Muscle of back (tissue), 11 donors: ENCODE measurements around the gene NAV2. TPM values are rescaled to one million over a fixed set of nuclear protein-coding genes. Genes with fewer than 3 reads are reported as not detected.

Experiments used
- DNase-seq, 3 donors: peaks; one replicate each; pipeline versions ENCODE4 v3.0.0 to v3.0.0-alpha.2; 2013
- polyA plus RNA-seq, 10 donors: library from polyadenylated mRNA; unstranded; fragments of 120-200 nt; gene quantifications; one replicate each; pipeline ENCODE4 v1.2.1, GENCODE V29; 2013; ENCODE audit not compliant: insufficient read length in 10 of 10

The NAV2 gene
- polyA plus RNA-seq, 10 donors = 33.6 to 76.3 (median 48.3) TPM

GRCh38 chr11:20015529-20016427 lies 303.1 kb downstream of the NAV2 start:
- DNase-seq = peak in 1 of 3 donors; percentile 25

GRCh38 chr11:20016526-20016925 lies 303.9 kb downstream of the NAV2 start:
- no peak for DNase-seq

DNA sequence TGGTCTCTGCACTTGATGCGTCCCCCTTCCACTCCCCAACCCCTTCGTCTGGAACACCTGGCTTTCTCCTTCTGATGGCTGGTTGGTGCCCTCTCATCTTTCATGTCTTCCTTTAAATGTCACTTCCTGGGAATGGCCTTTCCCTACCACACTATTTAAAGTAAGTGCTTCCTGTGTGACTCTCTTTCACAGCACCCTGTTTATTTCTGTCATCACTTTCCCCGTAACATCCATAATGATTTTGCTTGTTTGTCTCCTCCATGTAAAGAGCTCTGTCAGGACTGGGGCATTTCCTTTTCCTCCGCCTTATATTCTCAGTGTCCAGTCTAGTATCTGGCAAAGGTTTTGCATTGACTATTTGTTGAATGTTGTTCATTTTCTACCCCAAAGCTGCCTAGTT lies 304.7 kb downstream of the NAV2 start:
- DNase-seq = no peak

DNA sequence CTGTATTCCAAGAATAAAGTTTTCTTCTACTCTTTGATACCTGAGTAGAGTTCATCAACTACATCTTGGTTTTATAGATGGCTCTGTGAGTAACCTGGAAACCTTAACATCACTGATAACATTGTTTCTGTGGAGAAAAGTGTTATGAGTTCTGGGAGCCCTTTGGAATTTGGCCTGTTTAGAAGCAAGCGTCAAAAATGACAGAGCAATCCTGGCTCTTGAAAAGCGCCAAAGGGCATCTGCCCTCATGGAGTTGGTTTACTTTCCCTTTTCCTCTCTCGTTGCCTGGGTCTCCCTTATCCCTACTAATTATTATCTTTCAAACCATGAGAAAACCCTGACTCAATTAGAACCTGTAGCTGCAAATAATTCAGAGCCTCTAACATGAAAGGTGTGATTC lies 307.6 kb downstream of the NAV2 start:
- no peak for DNase-seq

- DNase-seq = no peak
Measured at GRCh38 chr11:20020716-20021115, 308.1 kb downstream of the NAV2 start.

GRCh38 chr11:20021212-20021611 lies 308.6 kb downstream of the NAV2 start:
- no peak for DNase-seq

DNA sequence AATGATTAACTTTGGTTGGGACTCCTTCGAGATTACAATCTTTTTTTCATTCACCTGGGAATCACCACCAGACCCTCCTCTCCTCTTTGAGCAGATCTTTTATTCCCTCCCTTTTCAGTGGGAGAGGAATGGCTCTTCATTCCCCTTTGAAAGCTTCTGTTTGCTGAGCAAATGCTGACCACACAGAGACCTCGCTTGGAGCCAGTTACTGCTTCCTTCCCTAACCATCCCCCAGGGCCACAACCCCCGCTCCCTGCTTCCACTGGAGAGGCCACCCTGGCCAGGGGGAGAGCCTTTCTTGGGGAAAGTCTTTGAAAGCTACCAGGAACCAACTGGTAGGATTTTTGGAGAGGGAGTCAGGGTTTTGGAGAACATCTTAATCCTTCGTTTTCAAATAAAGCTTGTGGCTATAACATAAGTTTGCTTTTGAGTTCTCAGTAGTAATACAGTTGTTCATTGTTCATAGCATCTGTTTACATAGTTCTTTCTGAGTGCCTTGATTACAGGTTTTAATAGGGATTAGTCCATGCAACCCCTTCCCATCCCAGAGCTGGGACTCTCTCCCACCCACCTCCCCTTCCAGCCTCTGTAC lies 309.2 kb downstream of the NAV2 start:
- peak in 1 of 3 donors; percentile 13 for DNase-seq

DNA sequence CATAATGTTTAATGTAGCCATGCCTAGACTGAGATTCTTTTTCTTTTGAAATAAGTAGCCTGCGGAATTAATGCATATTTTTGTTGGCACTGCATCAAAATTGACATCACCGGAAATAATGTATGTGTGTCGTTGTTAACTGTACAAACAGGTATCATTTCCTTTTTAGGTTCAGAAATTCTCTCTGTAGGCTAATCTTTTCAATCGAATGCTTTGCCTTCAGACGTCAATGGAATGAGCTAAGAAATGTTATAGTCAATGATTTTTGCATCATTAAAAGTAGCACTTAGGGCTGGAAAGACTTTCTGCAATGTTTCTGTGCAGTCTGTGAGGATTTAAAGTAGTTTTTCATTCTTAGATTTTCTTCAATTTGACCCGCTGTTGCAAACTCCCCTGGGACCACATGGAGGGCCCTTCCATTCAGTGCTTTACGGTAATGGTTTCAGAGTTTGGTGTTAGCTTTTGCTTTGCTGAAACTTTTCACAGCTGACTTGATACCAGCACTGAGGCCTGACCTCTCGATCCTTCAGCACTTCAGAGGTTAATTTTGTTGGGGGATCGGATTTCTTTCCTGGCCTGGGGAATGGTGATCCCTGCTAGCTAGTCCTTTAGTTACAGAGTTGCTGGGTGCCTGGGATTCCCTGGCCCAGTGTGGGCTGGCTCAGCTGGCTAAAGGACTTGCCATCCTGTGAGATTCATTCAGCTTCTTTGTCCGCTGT lies 309.9 kb downstream of the NAV2 start:
- DNase-seq = peak in 2 of 3 donors; percentile 26 to 59

- DNase-seq = no peak
Measured at GRCh38 chr11:20023082-20023426, 310.4 kb downstream of the NAV2 start.

DNA sequence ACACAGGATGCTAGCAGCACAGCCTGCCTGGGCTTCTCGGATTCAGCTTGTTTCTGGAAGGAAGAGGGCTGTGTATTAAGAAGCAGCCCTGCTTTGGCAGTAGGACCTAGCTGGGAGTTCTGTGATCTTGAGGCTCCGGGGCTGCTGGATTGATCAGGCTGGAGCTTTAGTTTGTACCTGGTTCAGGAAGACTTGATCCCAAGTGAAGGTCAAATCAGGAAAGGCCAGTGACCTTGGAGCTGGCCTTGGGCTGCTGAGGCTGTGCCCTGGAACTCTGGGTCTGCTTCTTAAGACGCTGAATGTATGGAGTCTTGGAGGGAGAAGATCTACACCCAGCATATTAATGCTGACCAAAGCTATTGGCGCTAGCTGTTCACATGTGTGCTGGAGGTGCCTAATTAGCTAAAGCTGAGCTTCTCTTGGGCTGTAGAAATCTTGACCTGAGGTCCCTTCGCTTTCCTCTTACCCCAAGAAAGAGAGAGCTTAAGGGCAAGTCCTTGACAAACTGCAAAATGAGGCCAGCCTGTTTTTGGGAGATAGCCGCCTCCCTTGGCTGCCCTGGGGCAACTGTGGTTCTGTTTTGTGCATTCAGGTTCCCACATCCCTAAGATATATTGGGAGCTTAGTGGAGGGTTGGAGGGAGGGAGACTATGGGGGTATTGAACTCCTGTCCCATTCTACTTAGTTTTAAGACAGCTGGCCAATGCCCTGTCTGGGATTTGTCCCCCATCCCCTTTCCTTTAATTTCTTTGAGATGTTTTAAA lies 311.7 kb downstream of the NAV2 start:
- no peak for DNase-seq

GRCh38 chr11:20025332-20025840 lies 312.7 kb downstream of the NAV2 start:
- no peak for DNase-seq

DNA sequence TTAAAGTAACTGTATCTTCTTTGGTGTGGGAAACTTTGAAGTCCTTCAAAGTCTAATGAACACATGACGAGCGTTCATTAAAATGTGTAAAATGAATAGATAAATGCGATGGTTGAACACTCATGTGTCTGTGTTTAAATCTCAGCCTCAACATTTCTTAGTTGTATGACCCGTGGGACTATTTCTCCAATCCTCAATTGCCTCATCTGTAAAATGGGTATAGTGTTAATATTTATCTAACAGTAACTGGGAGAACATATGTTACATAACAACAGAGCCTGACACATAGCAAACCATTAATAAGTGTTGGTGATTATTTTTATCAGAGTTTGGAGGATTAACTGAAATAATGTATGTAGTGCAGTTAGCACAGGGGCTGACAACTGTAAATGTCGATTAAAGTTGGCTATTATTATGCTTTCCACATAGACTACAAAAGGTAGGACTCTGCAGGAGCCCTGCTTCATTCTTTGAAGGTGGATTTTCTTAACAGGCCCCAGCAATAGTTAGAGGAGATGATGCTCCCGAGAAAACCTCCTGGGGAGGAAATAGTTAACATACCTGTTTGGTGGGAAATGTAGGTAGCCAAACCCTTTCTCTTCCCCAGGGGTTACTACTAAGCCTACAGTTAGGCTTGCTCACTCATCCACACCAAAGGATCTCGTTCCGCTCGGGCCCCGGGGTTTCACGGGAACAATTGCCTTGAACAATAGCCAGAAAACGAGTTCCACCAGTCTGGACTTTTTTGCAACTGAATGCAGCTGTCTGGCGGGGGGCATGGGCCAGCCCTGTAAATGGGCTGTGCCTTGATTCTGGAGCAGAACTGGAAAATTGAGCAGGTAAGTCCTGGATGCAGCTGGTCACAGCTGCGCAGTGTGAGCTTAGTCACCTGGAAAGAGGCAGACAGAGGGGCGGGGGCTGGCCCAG lies 314.3 kb downstream of the NAV2 start:
- peak in 1 of 3 donors; percentile 34 for DNase-seq

- DNase-seq = no peak
Measured at GRCh38 chr11:20027556-20028013, 314.9 kb downstream of the NAV2 start.

DNA sequence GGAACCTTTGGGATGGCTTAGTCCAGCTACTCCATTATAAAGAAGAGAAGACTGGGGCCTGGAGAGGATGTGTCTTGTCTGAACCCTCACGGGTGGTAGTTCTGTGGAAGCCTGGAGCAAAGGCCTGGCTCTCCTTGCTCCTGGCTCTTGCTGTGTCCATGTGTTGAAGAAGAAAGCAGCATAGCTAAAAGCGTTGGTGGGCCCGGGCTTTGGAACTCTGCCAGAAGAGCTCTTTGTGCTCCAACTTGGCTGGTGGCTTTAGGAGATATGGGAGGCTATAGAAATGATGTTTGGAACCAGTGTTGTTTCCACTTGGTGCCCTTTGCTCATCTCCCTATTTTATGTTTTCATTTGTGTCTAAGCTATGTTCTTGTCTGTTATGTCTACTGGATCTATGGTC lies 316.6 kb downstream of the NAV2 start:
- no peak for DNase-seq

GRCh38 chr11:20030472-20030871 lies 317.8 kb downstream of the NAV2 start:
- DNase-seq = no peak

DNA sequence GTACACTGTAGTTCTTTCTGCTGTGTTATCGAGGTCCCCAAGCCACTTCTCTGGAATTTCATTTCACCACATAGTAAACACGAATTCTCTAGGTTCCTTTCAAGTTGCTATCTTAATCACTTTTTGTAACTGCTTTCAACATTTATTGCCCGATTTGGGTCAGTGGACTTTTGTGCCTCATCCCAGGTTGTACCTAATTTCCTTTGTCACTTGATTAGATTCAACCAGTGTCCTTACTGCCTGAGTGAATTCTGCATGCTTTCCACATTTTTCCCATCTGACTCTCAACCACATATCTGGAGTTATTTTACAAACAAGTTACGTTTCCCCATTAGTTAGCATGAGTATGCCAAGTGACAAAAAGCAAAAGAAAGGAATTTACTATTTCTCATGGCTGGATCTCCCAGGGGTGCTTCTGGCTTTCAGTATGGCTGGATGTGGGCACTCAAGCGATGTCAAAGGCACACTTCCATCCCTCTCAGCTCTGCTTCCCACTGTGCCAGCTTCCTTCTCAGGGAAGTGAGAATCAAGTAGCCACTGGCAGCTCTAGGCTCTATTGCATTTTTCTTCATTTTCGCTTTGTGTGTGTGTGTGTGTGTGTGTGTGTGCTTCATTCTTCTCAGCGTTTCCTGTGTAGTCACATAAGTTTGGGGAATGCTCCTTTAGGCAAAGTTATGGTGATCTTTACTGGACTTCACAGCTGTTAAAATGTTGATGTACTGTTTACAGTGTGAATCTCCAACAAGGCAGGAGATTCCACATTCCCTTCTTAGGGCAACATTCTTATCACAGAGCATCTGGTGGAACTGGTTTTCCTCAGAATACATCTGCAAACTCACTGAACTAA lies 318.7 kb downstream of the NAV2 start:
- DNase-seq = peak in 1 of 3 donors; percentile 81

GRCh38 chr11:20032127-20032526 lies 319.5 kb downstream of the NAV2 start:
- no peak for DNase-seq

- no peak for DNase-seq
Measured at GRCh38 chr11:20032577-20033260, 320.1 kb downstream of the NAV2 start.

GRCh38 chr11:20033806-20034205 lies 321.2 kb downstream of the NAV2 start:
- DNase-seq = no peak
